Thoracic aorta (tissue), 2 donors: ENCODE data around the gene KLC1. TPM values are rescaled to one million over a fixed set of nuclear protein-coding genes. Genes with fewer than 3 reads are reported as not detected.

Experiments used
- ATAC-seq: fragments of 150-250 bp; one replicate; pipeline ENCODE4 v1.8.0; 2017; ENCODE audit warnings: low read depth; ENCODE audit not compliant: insufficient number of reproducible peaks, low FRiP score
- DNase-seq: peaks from one replicate; pipeline ENCODE4 v3.0.0-alpha.2; 2020; ENCODE audit warnings: low spot score
- H3K27ac ChIP-seq, 2 donors: fragments of 200-600 bp; sonication (generic); 1 replicate in 1 of 2; 2 replicates in 1 of 2; pipeline ENCODE4 v1.5.1; 2016; ENCODE audit warnings: mild to moderate bottlenecking in 2 of 2, moderate library complexity in 2 of 2
- H3K27me3 ChIP-seq: fragments of 200-600 bp; sonication (generic); replicated peaks from 2 replicates; pipeline ENCODE4 v1.6.0; 2016; ENCODE audit warnings: mild to moderate bottlenecking; ENCODE audit not compliant: insufficient read depth
- H3K36me3 ChIP-seq: fragments of 200-600 bp; sonication (generic); one replicate; pipeline ENCODE4 v1.5.1; 2016
- H3K4me1 ChIP-seq, 2 donors: fragments of 200-600 bp; sonication (generic); 1 replicate in 1 of 2; 2 replicates in 1 of 2; pipeline versions ENCODE4 v1.5.1 to v1.6.0; 2016; ENCODE audit warnings: low read depth in 2 of 2, mild to moderate bottlenecking in 1 of 2; ENCODE audit not compliant: control insufficient read depth in 1 of 2
- H3K4me3 ChIP-seq: fragments of 200-600 bp; sonication (generic); 2 replicates; pipeline ENCODE4 v1.5.1; 2016; ENCODE audit warnings: mild to moderate bottlenecking
- H3K9me3 ChIP-seq: fragments of 200-600 bp; sonication (generic); 2 replicates; pipeline ENCODE4 v1.5.1; 2016
- CTCF ChIP-seq: fragments of 200-600 bp; sonication (generic); IDR thresholded peaks from one replicate; pipeline ENCODE4 v1.5.1; 2019; ENCODE audit warnings: antibody characterized with exemption
- total RNA-seq, 2 donors: library from RNA; depleted of rRNA; stranded (reverse); fragments of >200 nt; gene quantifications; one replicate each; pipeline versions ENCODE4 v1.1.0 to v1.2.3, GENCODE V29; 2016

KLC1 gene
- total RNA-seq, 2 donors from 2014 or later = 545 to 588 TPM

- H3K9me3 ChIP-seq = no peaks in the 10 kb centered on the region
- TF ChIP-seq CTCF = no peak
- H3K4me3 ChIP-seq = peak overlapping the region; percentile 88
- peaks cover 15 to 74% of the 10 kb centered on the region in 2 donors for H3K4me1 ChIP-seq
- H3K27ac ChIP-seq = no peak overlapping the region
- ATAC-seq (no peak), DNase-seq (no peak)
- H3K36me3 ChIP-seq = no peaks in the 10 kb centered on the region
- H3K27me3 ChIP-seq = no peaks in the 10 kb centered on the region
Observed at GRCh38 chr14:103714063-103714724, 85.2 kb downstream of the KLC1 start.

- H3K4me1 ChIP-seq = peaks cover 15 to 83% of the 10 kb centered on the region in 2 donors
Observed at GRCh38 chr14:103715052-103716000, 86.3 kb downstream of the KLC1 start, which contains the start of the genes XRCC3 and ZFYVE21. XRCC3 (minus strand) TSS chr14:103715451; CDS start chr14:103711087, 4,364 bp downstream. ZFYVE21 (plus strand) TSS chr14:103715810; CDS start chr14:103715842, 32 bp downstream.

GRCh38 chr14:103716091-103716801 is 87.2 kb downstream of the KLC1 start:
- Histone ChIP-seq H3K27ac (peak overlapping the region; percentile 64 to 89), H3K27me3 (no peaks in the 10 kb centered on the region), H3K4me3 (peak overlapping the region; percentile 88), H3K36me3 (no peaks in the 10 kb centered on the region), H3K4me1 (peaks cover 14 to 82% of the 10 kb centered on the region in 2 donors), H3K9me3 (no peaks in the 10 kb centered on the region)
- ATAC-seq = no peak
- DNase-seq = no peak
- no peak for TF ChIP-seq CTCF

More at GRCh38 chr14:103715052-103716000, 86.3 kb downstream of the KLC1 start, which contains the start of the genes XRCC3 and ZFYVE21:
- no peak for TF ChIP-seq CTCF
- no peaks in the 10 kb centered on the region for H3K36me3 ChIP-seq
- H3K27ac ChIP-seq = peak within 1 kb of the TSS; percentile 64 to 89
- H3K27me3 ChIP-seq = no peaks in the 10 kb centered on the region
- peak within 1 kb of the TSS; percentile 88 for H3K4me3 ChIP-seq
- H3K9me3 ChIP-seq = no peaks in the 10 kb centered on the region
- ATAC-seq (peak; percentile 99), DNase-seq (peak; percentile 99)

- ATAC-seq (no peak), DNase-seq (no peak)
- peaks cover 8 to 82% of the 10 kb centered on the region in 2 donors for H3K4me1 ChIP-seq
- no peaks in the 10 kb centered on the region for H3K36me3 ChIP-seq
- peak overlapping the region; percentile 88 for H3K4me3 ChIP-seq
- H3K27me3 ChIP-seq = no peaks in the 10 kb centered on the region
- H3K27ac ChIP-seq = peak overlapping the region in 1 of 2 donors; percentile 89
- H3K9me3 ChIP-seq = no peaks in the 10 kb centered on the region
- TF ChIP-seq CTCF = no peak
Observed at GRCh38 chr14:103716899-103717411, 87.9 kb downstream of the KLC1 start.
